AG04450 (cell line): ENCODE data around the gene FAM131B. TPM values are rescaled to one million over a fixed set of nuclear protein-coding genes. Genes with fewer than 3 reads are reported as not detected.

ENCODE experiments used
- CTCF ChIA-PET: fragments of 300-600, 350-600 bp; formaldehyde crosslinking; extraction: SDS; loops from one replicate; lab custom pipeline; 2022; ENCODE audit warnings: antibody characterized with exemption, inconsistent platforms; lab: Charles Lee
- POLR2A ChIA-PET: fragments of 350-600 bp; formaldehyde crosslinking; extraction: SDS; loops from one replicate; lab custom pipeline; 2021; ENCODE audit warnings: antibody characterized with exemption, inconsistent platforms; lab: Yijun Ruan, JAX
- DNase-seq: peaks from one replicate; pipeline ENCODE4 v3.0.0-alpha.2; 2011; ENCODE audit warnings: low read depth, low spot score
- H3K27ac ChIP-seq: one replicate; pipeline ENCODE4 v1.5.1; 2012; ENCODE audit warnings: low read depth, low read length, control low read depth
- H3K27me3 ChIP-seq: one replicate; pipeline ENCODE4 v1.6.0; 2012; ENCODE audit warnings: low read length; ENCODE audit not compliant: control insufficient read depth, insufficient read depth
- H3K4me3 ChIP-seq: 2 replicates; pipeline ENCODE4 v1.5.1; 2011; ENCODE audit warnings: mild to moderate bottlenecking, low read depth, low read length, control low read depth
- H3K9me3 ChIP-seq: 2 replicates; pipeline ENCODE4 v1.5.1; 2012; ENCODE audit warnings: low read length; ENCODE audit not compliant: control insufficient read depth, insufficient read depth
- CTCF ChIP-seq: IDR thresholded peaks from 2 replicates; pipeline ENCODE4 v1.5.1; 2011; ENCODE audit warnings: low read depth, low read length, control low read depth, inconsistent platforms
- polyA plus RNA-seq: library from polyadenylated mRNA; depleted of rRNA; stranded (reverse); fragments of >200 nt; gene quantifications from 2 replicates; pipeline ENCODE4 v1.2.3, GENCODE V29; 2011

Gene FAM131B
- polyA plus RNA-seq, 1 experiment = 3.1 TPM

- Histone ChIP-seq H3K27ac (no peak overlapping the region), H3K27me3 (peaks cover 16% of the 10 kb centered on the region), H3K9me3 (no peaks in the 10 kb centered on the region; the same call in 1 of the 2 replicates), H3K4me3 (no peak overlapping the region)
- ChIA-PET CTCF (interaction anchor here (1.3 to 7.9 kb wide), 3 partner anchors 15 to 161 kb away, joined by 3 to 56 read pairs (median 20); no protein-coding TSS in a partner anchor), POLR2A (interaction anchor here (1.2 kb wide), 1 partner anchor 13 kb away, joined by 3 read pairs; no protein-coding TSS in a partner anchor)
- TF ChIP-seq CTCF = no peak
- no peak for DNase-seq
Observed at GRCh38 chr7:143401265-143401664, 38.8 kb upstream of the FAM131B start.

GRCh38 chr7:143399642-143400041 lies 37.1 kb upstream of the FAM131B start:
- DNase-seq = no peak
- Histone ChIP-seq H3K4me3 (no peak overlapping the region), H3K9me3 (no peaks in the 10 kb centered on the region; the same call in 1 of the 2 replicates), H3K27ac (no peak overlapping the region), H3K27me3 (peaks cover 10% of the 10 kb centered on the region)
- ChIA-PET CTCF (interaction anchor here (0.8 kb wide), 1 partner anchor 19 kb away, joined by 8 read pairs; no protein-coding TSS in a partner anchor), POLR2A (no interaction called here)
- no peak for TF ChIP-seq CTCF

- ChIA-PET CTCF (interaction anchor here (0.8 to 1.9 kb wide), 2 partner anchors 19 to 159 kb away, joined by 6 to 8 read pairs; no protein-coding TSS in a partner anchor), POLR2A (no interaction called here)
- DNase-seq = no peak
- Histone ChIP-seq H3K4me3 (no peak overlapping the region), H3K27me3 (peaks cover 10% of the 10 kb centered on the region), H3K9me3 (no peaks in the 10 kb centered on the region; the same call in 1 of the 2 replicates), H3K27ac (no peak overlapping the region)
- no peak for TF ChIP-seq CTCF
Observed at GRCh38 chr7:143399151-143399550, 36.6 kb upstream of the FAM131B start.

GRCh38 chr7:143398616-143399015 lies 36.1 kb upstream of the FAM131B start:
- Histone ChIP-seq H3K27me3 (peaks cover 10% of the 10 kb centered on the region), H3K4me3 (no peak overlapping the region), H3K27ac (no peak overlapping the region), H3K9me3 (no peaks in the 10 kb centered on the region; the same call in 1 of the 2 replicates)
- POLR2A ChIA-PET = interaction anchor here (0.6 kb wide), 1 partner anchor 156 kb away, joined by 9 read pairs; no protein-coding TSS in a partner anchor
- CTCF ChIA-PET = interaction anchor here (1.9 kb wide), 1 partner anchor 158 kb away, joined by 6 read pairs; no protein-coding TSS in a partner anchor
- TF ChIP-seq CTCF = no peak
- DNase-seq = no peak
